Pancreas (tissue), 10 donors: Measurements from ENCODE around the gene SKA3. TPM values are rescaled to one million over a fixed set of nuclear protein-coding genes. Genes with fewer than 3 reads are reported as not detected.

Source experiments
- ATAC-seq, 4 donors: fragments of 200-7000 bp; cut with Tn5 transposase; one replicate each; pipeline versions ENCODE4 v1.8.0 to v1.9.1; 2020; ENCODE audit warnings: mild to moderate bottlenecking in 4 of 4, moderate library complexity in 4 of 4
- DNase-seq, 6 donors: peaks; one replicate each; pipeline ENCODE4 v3.0.0-alpha.2; 2020
- FAIRE-seq: peaks from 2 replicates; lab custom pipeline; 2012; peaks lifted over from hg19 to GRCh38; lab: Jason Lieb, UNC
- H3K27ac ChIP-seq, 4 donors: fragments of 200-600 bp; sonication (generic); 1 replicate in 3 of 4; 2 replicates in 1 of 4; pipeline versions ENCODE4 v1.5.0 to v1.8.0; 2020
- H3K27me3 ChIP-seq, 4 donors: fragments of 200-600 bp; one replicate each; pipeline ENCODE4 v1.8.0; 2021
- H3K36me3 ChIP-seq, 3 donors: fragments of 200-600 bp; sonication (generic) in 1 of 3; one replicate each; pipeline versions ENCODE4 v1.5.0 to v1.8.0; 2020 to 2021
- H3K4me1 ChIP-seq, 3 donors: fragments of 200-600 bp; one replicate each; pipeline ENCODE4 v1.8.0; 2021
- H3K4me3 ChIP-seq, 4 donors: fragments of 200-600 bp; sonication (generic) in 2 of 4; one replicate each; pipeline versions ENCODE4 v1.5.0 to v1.8.0; 2020 to 2021
- H3K9me3 ChIP-seq, 4 donors: fragments of 200-600 bp; one replicate each; pipeline ENCODE4 v1.8.0; 2021
- WGBS, 2 donors: extraction: QIAGEN DNeasy Blood & Tissue Kit; methylation state at CpG; one replicate each; pipeline ENCODE4 v1.1.7; 2013; 5-methylcytosine and 5-hydroxymethylcytosine counted together
- intact Hi-C, 3 donors: fragments of 100-400 bp; cut with DNase I; formaldehyde crosslinking; loops; one replicate each; pipeline versions ENCODE4 v1.11.1 to v1.14.2; 2022
- polyA plus RNA-seq, 2 donors: library from polyadenylated mRNA; stranded (reverse); fragments of 200-250 nt; gene quantifications; one replicate each; pipeline ENCODE4 v1.2.3, GENCODE V29; 2013
- total RNA-seq, 6 donors: library from RNA; stranded (reverse); fragmentation: NEBNext Ultra II Directional in 4 of 6; extraction: Animal tissue kit (Norgen Biotek cat#: 25700) in 4 of 6; gene quantifications; one replicate each; pipeline versions ENCODE4 v1.2.1 to v1.2.4, GENCODE V29; 2021 to 2023
- TF ChIP-seq, protein P1 (sequence below), 4 donors: fragments of 200-600 bp; sonication (generic) in 3 of 4; IDR thresholded peaks; one replicate each; pipeline versions ENCODE4 v1.5.0 to v1.8.0; 2021; ENCODE audit warnings: antibody characterized with exemption in 4 of 4
- donor health status: healthy with polysubstance abuse.
- donor health status: DM: no; HTN: no; CAD: no; lungs with moderate emphysema.
- donor health status: DM: no; HTN: no; CAD: no.
- donor health status: control.
- donor health status: control.
- donor health status: Bipolar disorder and iron deficiency.
- donor health status: DM: yes; HTN: yes; CAD: no.
- donor health status: DM: no; HTN: no; CAD: no.
- donor health status: DM: no; HTN: no; CAD: no.
- donor health status: DM: yes; HTN: yes; CAD: no.

Gene SKA3
- total and polyA plus RNA-seq, 8 donors = 0.11 to 1.2 (median 0.41) TPM; not detected in 1

DNA sequence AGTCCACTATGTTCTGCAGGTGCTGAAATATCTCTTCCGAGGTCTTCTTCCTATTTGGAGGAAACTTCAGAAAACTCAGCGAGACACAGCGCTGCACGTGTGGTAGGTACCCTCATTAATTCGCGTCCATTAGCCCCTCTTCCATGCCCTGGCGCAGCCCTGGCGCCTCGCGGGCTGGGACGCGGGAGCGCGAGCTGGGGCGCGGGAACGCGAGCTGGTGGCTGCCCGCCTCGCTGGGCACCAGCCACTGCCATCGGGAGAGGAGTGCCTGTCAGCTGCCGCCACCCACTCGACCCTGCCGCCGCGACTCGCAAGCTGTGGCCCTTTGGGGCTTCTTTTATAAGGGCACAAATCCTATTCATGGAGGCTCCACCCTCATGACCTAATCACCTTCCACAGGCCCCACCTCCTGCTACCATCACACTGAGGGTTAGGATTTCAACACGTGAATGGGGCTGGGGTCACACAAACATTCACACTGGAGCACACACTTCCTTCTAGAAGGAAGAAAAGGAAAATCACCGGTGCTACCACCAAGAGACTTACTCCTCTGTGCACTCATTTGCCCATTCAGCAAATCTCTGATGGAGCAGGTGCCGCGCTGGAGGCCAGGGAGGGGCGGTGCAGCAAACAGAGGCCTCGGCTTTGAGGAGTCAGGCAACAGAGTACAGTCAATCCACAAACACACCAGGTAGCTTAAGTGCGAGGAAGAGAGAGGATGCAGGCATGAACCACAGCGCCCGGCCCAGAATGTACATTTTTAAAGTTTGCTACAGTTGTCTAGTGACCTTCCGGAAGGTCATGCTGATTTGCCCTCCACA is 71.9 kb downstream of the SKA3 start:
- Histone ChIP-seq H3K27ac (no peak overlapping the region), H3K4me3 (no peak overlapping the region), H3K9me3 (no peaks in the 10 kb centered on the region), H3K27me3 (no peaks in the 10 kb centered on the region), H3K4me1 (no peaks in the 10 kb centered on the region), H3K36me3 (no peaks in the 10 kb centered on the region)
- TF ChIP-seq, protein P1, sequence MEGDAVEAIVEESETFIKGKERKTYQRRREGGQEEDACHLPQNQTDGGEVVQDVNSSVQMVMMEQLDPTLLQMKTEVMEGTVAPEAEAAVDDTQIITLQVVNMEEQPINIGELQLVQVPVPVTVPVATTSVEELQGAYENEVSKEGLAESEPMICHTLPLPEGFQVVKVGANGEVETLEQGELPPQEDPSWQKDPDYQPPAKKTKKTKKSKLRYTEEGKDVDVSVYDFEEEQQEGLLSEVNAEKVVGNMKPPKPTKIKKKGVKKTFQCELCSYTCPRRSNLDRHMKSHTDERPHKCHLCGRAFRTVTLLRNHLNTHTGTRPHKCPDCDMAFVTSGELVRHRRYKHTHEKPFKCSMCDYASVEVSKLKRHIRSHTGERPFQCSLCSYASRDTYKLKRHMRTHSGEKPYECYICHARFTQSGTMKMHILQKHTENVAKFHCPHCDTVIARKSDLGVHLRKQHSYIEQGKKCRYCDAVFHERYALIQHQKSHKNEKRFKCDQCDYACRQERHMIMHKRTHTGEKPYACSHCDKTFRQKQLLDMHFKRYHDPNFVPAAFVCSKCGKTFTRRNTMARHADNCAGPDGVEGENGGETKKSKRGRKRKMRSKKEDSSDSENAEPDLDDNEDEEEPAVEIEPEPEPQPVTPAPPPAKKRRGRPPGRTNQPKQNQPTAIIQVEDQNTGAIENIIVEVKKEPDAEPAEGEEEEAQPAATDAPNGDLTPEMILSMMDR (IDR thresholded peaks at IDR 0.05) = no peak
- ATAC-seq = no peak
- DNase-seq = no peak
- WGBS, 2 donors = 91 to 93% methylated on average over 37 of the region's 37 CpGs
- intact Hi-C loops = no loop called here
- no peak for FAIRE-seq

Other genes starting within 250 kb of the SKA3 start
- 10 to 100 TPM in 2 of 6 donors, 1 to 10 TPM in 4; 6.0 to 12.5 (median 8.3) TPM for gene LATS2, start 115.0 kb downstream of the SKA3 start, total RNA-seq
- 1 to 10 TPM; 3.8 to 6.7 TPM for gene LATS2, start 115.0 kb downstream of the SKA3 start, polyA plus RNA-seq
- gene SAP18, start 36.4 kb downstream of the SKA3 start, total RNA-seq = 100 to 1,000 TPM in 2 of 6 donors, 10 to 100 TPM in 4; 65.6 to 104 (median 94.0) TPM
- gene SAP18, start 36.4 kb downstream of the SKA3 start, polyA plus RNA-seq = 10 to 100 TPM; 47.9 to 59.5 TPM
- 10 to 100 TPM in 1 of 6 donors, 1 to 10 TPM in 5; 5.6 to 10.0 (median 7.5) TPM for gene MRPL57, start 106 bp upstream of the SKA3 start, total RNA-seq
- 10 to 100 TPM; 12.8 to 20.1 TPM for gene MRPL57, start 106 bp upstream of the SKA3 start, polyA plus RNA-seq